ENCODE results near the gene HK1. TPM values are rescaled to one million over a fixed set of nuclear protein-coding genes. Genes with fewer than 3 reads are reported as not detected.

Gene HK1
- total RNA-seq, 2 donors from 2014 or later = 38.0 to 78.8 TPM

- Mint-ChIP-seq H3K4me3 (no peak overlapping the region), H3K27ac (no peak overlapping the region), H3K36me3 (ENCODE audit: low read depth) (peaks cover 41% of the 10 kb centered on the region), H3K9me3 (no peaks in the 10 kb centered on the region), H3K27me3 (ENCODE audit: insufficient read depth) (no peaks in the 10 kb centered on the region), H3K4me1 (peaks cover 22% of the 10 kb centered on the region)
- H3K9me3 ChIP-seq (ENCODE audit: control insufficient read depth, low read length) = no peaks in the 10 kb centered on the region
- TF ChIP-seq CTCF (conservative IDR thresholded peaks at IDR 0.05) = no peak
- no peaks in the 10 kb centered on the region for H3K4me1 ChIP-seq (ENCODE audit: control insufficient read depth, insufficient read depth, low read length)
- no peak overlapping the region for H3K4me3 ChIP-seq (ENCODE audit: low read length)
- 78 to 89% methylated on average over 1 of the region's 1 CpG for WGBS, 2 experiments (ENCODE audit: insufficient coverage in 1 of 2, insufficient read length in 1 of 2)
- no peak overlapping the region for H3K27ac ChIP-seq (ENCODE audit: low read depth, low read length)
- DNase-seq = peak; percentile 12
- H3K27me3 ChIP-seq (ENCODE audit: control insufficient read depth, insufficient read depth, low read length, poor library complexity, severe bottlenecking) = no peaks in the 10 kb centered on the region
- H3K9ac ChIP-seq (ENCODE audit: extremely low read depth, low read length, poor library complexity, severe bottlenecking) = no peak overlapping the region
- peaks cover 11% of the 10 kb centered on the region for H3K36me3 ChIP-seq (ENCODE audit: control insufficient read depth, insufficient read depth, low read length)
Observed at GRCh38 chr10:69394020-69394419, 115.7 kb downstream of the HK1 start.

GRCh38 chr10:69397972-69398371 lies 119.7 kb downstream of the HK1 start:
- no peak overlapping the region for H3K27ac Mint-ChIP-seq
- peaks cover 9% of the 10 kb centered on the region for H3K36me3 ChIP-seq (ENCODE audit: control insufficient read depth, insufficient read depth, low read length)
- DNase-seq = no peak
- 100% methylated on average over 1 of the region's 1 CpG; no CpG with 5 or more reads in 1 of the 2 experiments for WGBS, 2 experiments (ENCODE audit: insufficient coverage in 1 of 2, insufficient read length in 1 of 2)
- H3K4me1 Mint-ChIP-seq = no peaks in the 10 kb centered on the region
- no peak overlapping the region for H3K4me3 Mint-ChIP-seq
- H3K4me3 ChIP-seq (ENCODE audit: low read length) = no peak overlapping the region
- H3K9me3 Mint-ChIP-seq = no peaks in the 10 kb centered on the region
- no peaks in the 10 kb centered on the region for H3K27me3 ChIP-seq (ENCODE audit: control insufficient read depth, insufficient read depth, low read length, poor library complexity, severe bottlenecking)
- H3K27ac ChIP-seq (ENCODE audit: low read depth, low read length) = no peak overlapping the region
- H3K4me1 ChIP-seq (ENCODE audit: control insufficient read depth, insufficient read depth, low read length) = no peaks in the 10 kb centered on the region
- no peak overlapping the region for H3K9ac ChIP-seq (ENCODE audit: extremely low read depth, low read length, poor library complexity, severe bottlenecking)
- H3K36me3 Mint-ChIP-seq (ENCODE audit: low read depth) = peaks cover 61% of the 10 kb centered on the region
- no peaks in the 10 kb centered on the region for H3K9me3 ChIP-seq (ENCODE audit: control insufficient read depth, low read length)
- no peak for TF ChIP-seq CTCF (conservative IDR thresholded peaks at IDR 0.05)
- H3K27me3 Mint-ChIP-seq (ENCODE audit: insufficient read depth) = no peaks in the 10 kb centered on the region

GRCh38 chr10:69398466-69398865 lies 120.2 kb downstream of the HK1 start:
- no peaks in the 10 kb centered on the region for H3K9me3 Mint-ChIP-seq
- Histone ChIP-seq H3K27me3 (ENCODE audit: control insufficient read depth, insufficient read depth, low read length, poor library complexity, severe bottlenecking) (no peaks in the 10 kb centered on the region), H3K36me3 (ENCODE audit: control insufficient read depth, insufficient read depth, low read length) (peaks cover 9% of the 10 kb centered on the region), H3K9me3 (ENCODE audit: control insufficient read depth, low read length) (no peaks in the 10 kb centered on the region), H3K4me1 (ENCODE audit: control insufficient read depth, insufficient read depth, low read length) (no peaks in the 10 kb centered on the region), H3K9ac (ENCODE audit: extremely low read depth, low read length, poor library complexity, severe bottlenecking) (no peak overlapping the region), H3K27ac (ENCODE audit: low read depth, low read length) (no peak overlapping the region), H3K4me3 (ENCODE audit: low read length) (no peak overlapping the region)
- no peak overlapping the region for H3K27ac Mint-ChIP-seq
- H3K36me3 Mint-ChIP-seq (ENCODE audit: low read depth) = peaks cover 61% of the 10 kb centered on the region
- no peak overlapping the region for H3K4me3 Mint-ChIP-seq
- DNase-seq = no peak
- 94% methylated on average over 12 to 16 of the region's 16 CpGs for WGBS, 2 experiments (ENCODE audit: insufficient coverage in 1 of 2, insufficient read length in 1 of 2)
- no peak for TF ChIP-seq CTCF (conservative IDR thresholded peaks at IDR 0.05)
- no peaks in the 10 kb centered on the region for H3K27me3 Mint-ChIP-seq (ENCODE audit: insufficient read depth)
- H3K4me1 Mint-ChIP-seq = no peaks in the 10 kb centered on the region
